ENCODE results near the gene TIGD6.
"Not testable (repeated sequence)": the region's sequence is repeated elsewhere in the genome, so short reads cannot be mapped to it uniquely, and the experiment has no call there.

The TIGD6 gene

GRCh38 chr5:150028047-150028446 is 27.6 kb upstream of the TIGD6 start:
- H3K14ac ChIP-seq (ENCODE audit: low read length); H2AFZ ChIP-seq (ENCODE audit: insufficient read depth, low read length, poor library complexity); H2AK5ac ChIP-seq (ENCODE audit: low read length); H3K4me3 ChIP-seq (ENCODE audit: low read depth, low read length); H3K27me3 ChIP-seq (ENCODE audit: insufficient read depth, low read length); H3K27ac ChIP-seq (ENCODE audit: low read depth, low read length); H3K79me1 ChIP-seq (ENCODE audit: low read length); H4K8ac ChIP-seq (ENCODE audit: low read depth, low read length); H3K4ac ChIP-seq (ENCODE audit: low read depth, low read length); H3K9ac ChIP-seq (ENCODE audit: low read length); H2BK12ac ChIP-seq (ENCODE audit: low read length); H4K91ac ChIP-seq (ENCODE audit: low read depth, low read length); H3K18ac ChIP-seq (ENCODE audit: low read length); H2BK120ac ChIP-seq (ENCODE audit: insufficient read depth, low read length, poor library complexity); H3K4me2 ChIP-seq (ENCODE audit: low read length); H3K4me1 ChIP-seq (ENCODE audit: control insufficient read depth in 1 of 2, insufficient read depth in 2 of 2, low read length in 2 of 2); H3K79me2 ChIP-seq (ENCODE audit: control insufficient read depth, insufficient read depth, low read length, poor library complexity); DNase-seq; H3K23ac ChIP-seq (ENCODE audit: low read length); H2BK5ac ChIP-seq (ENCODE audit: low read depth, low read length, poor library complexity); H3K9me3 ChIP-seq (ENCODE audit: insufficient read depth, low read depth, low read length); H4K12ac ChIP-seq (ENCODE audit: low read depth, low read length): not testable (repeated sequence)
- no CpG with 5 or more reads among the region's 1 CpG for WGBS (ENCODE audit: extremely low coverage, insufficient coverage, insufficient read length)
- H3K36me3 ChIP-seq (ENCODE audit: control insufficient read depth in 1 of 2, insufficient read depth in 2 of 2, low read length in 2 of 2): peaks cover 26 to 40% of the 10 kb centered on the region in 2 experiments

- Histone ChIP-seq H3K4me2 (ENCODE audit: low read length) (no peak overlapping the region), H2BK5ac (ENCODE audit: low read depth, low read length, poor library complexity) (no peak overlapping the region), H3K4me1 (ENCODE audit: control insufficient read depth in 1 of 2, insufficient read depth in 2 of 2, low read length in 2 of 2) (peaks cover 1 to 3% of the 10 kb centered on the region in 2 experiments), H3K4me3 (ENCODE audit: low read depth, low read length) (no peak overlapping the region), H3K9me3 (ENCODE audit: insufficient read depth, low read depth, low read length) (no peaks in the 10 kb centered on the region), H3K23ac (ENCODE audit: low read length) (no peak overlapping the region), H3K27me3 (ENCODE audit: insufficient read depth, low read length) (no peaks in the 10 kb centered on the region), H3K27ac (ENCODE audit: low read depth, low read length) (no peak overlapping the region), H4K8ac (ENCODE audit: low read depth, low read length) (no peak overlapping the region), H3K79me1 (ENCODE audit: low read length) (peaks cover 1% of the 10 kb centered on the region), H4K91ac (ENCODE audit: low read depth, low read length) (no peak overlapping the region), H3K79me2 (ENCODE audit: control insufficient read depth, insufficient read depth, low read length, poor library complexity) (no peaks in the 10 kb centered on the region), H3K36me3 (ENCODE audit: control insufficient read depth in 1 of 2, insufficient read depth in 2 of 2, low read length in 2 of 2) (peaks cover 27 to 33% of the 10 kb centered on the region in 2 experiments), H2AK5ac (ENCODE audit: low read length) (no peak overlapping the region), H4K12ac (ENCODE audit: low read depth, low read length) (no peak overlapping the region), H3K4ac (ENCODE audit: low read depth, low read length) (no peak overlapping the region), H2AFZ (ENCODE audit: insufficient read depth, low read length, poor library complexity) (no peak overlapping the region), H3K14ac (ENCODE audit: low read length) (no peak overlapping the region), H2BK120ac (ENCODE audit: insufficient read depth, low read length, poor library complexity) (no peak overlapping the region), H2BK12ac (ENCODE audit: low read length) (no peak overlapping the region), H3K18ac (ENCODE audit: low read length) (no peak overlapping the region), H3K9ac (ENCODE audit: low read length) (no peak overlapping the region)
- WGBS (ENCODE audit: extremely low coverage, insufficient coverage, insufficient read length): no CpG with 5 or more reads among the region's 4 CpGs
- no peak for DNase-seq
Measured at GRCh38 chr5:150026682-150027172, 26.3 kb upstream of the TIGD6 start.

GRCh38 chr5:150024346-150024984 is 24.0 kb upstream of the TIGD6 start:
- Histone ChIP-seq H3K14ac (ENCODE audit: low read length) (no peak overlapping the region), H3K23ac (ENCODE audit: low read length) (peak overlapping the region; percentile 56), H4K12ac (ENCODE audit: low read depth, low read length) (no peak overlapping the region), H3K27me3 (ENCODE audit: insufficient read depth, low read length) (no peaks in the 10 kb centered on the region), H3K79me2 (ENCODE audit: control insufficient read depth, insufficient read depth, low read length, poor library complexity) (no peaks in the 10 kb centered on the region), H3K79me1 (ENCODE audit: low read length) (peaks cover 2% of the 10 kb centered on the region), H2AFZ (ENCODE audit: insufficient read depth, low read length, poor library complexity) (no peak overlapping the region), H3K9ac (ENCODE audit: low read length) (peak overlapping the region; percentile 71), H2BK12ac (ENCODE audit: low read length) (peak overlapping the region; percentile 22), H3K36me3 (ENCODE audit: control insufficient read depth in 1 of 2, insufficient read depth in 2 of 2, low read length in 2 of 2) (peaks cover 28 to 30% of the 10 kb centered on the region in 2 experiments), H3K9me3 (ENCODE audit: insufficient read depth, low read depth, low read length) (no peaks in the 10 kb centered on the region), H2BK5ac (ENCODE audit: low read depth, low read length, poor library complexity) (no peak overlapping the region), H2BK120ac (ENCODE audit: insufficient read depth, low read length, poor library complexity) (no peak overlapping the region), H2AK5ac (ENCODE audit: low read length) (no peak overlapping the region), H3K18ac (ENCODE audit: low read length) (no peak overlapping the region), H4K91ac (ENCODE audit: low read depth, low read length) (no peak overlapping the region), H3K4me1 (ENCODE audit: control insufficient read depth in 1 of 2, insufficient read depth in 2 of 2, low read length in 2 of 2) (peaks cover 5% of the 10 kb centered on the region in 2 experiments), H3K27ac (ENCODE audit: low read depth, low read length) (no peak overlapping the region), H4K8ac (ENCODE audit: low read depth, low read length) (no peak overlapping the region), H3K4ac (ENCODE audit: low read depth, low read length) (no peak overlapping the region), H3K4me2 (ENCODE audit: low read length) (no peak overlapping the region), H3K4me3 (ENCODE audit: low read depth, low read length) (no peak overlapping the region)
- no peak for DNase-seq
- WGBS (ENCODE audit: extremely low coverage, insufficient coverage, insufficient read length): no CpG with 5 or more reads among the region's 9 CpGs

GRCh38 chr5:150023136-150023535 is 22.7 kb upstream of the TIGD6 start:
- no peak overlapping the region for H3K9ac ChIP-seq (ENCODE audit: low read length)
- no peaks in the 10 kb centered on the region for H3K27me3 ChIP-seq (ENCODE audit: insufficient read depth, low read length)
- H3K4me2 ChIP-seq (ENCODE audit: low read length): no peak overlapping the region
- DNase-seq: no peak
- peaks cover 31 to 32% of the 10 kb centered on the region in 2 experiments for H3K36me3 ChIP-seq (ENCODE audit: control insufficient read depth in 1 of 2, insufficient read depth in 2 of 2, low read length in 2 of 2)
- no peak overlapping the region for H3K27ac ChIP-seq (ENCODE audit: low read depth, low read length)
- no peak overlapping the region for H2AK5ac ChIP-seq (ENCODE audit: low read length)
- no peak overlapping the region for H4K91ac ChIP-seq (ENCODE audit: low read depth, low read length)
- no peak overlapping the region for H4K8ac ChIP-seq (ENCODE audit: low read depth, low read length)
- no peak overlapping the region for H3K4me3 ChIP-seq (ENCODE audit: low read depth, low read length)
- no peak overlapping the region for H3K18ac ChIP-seq (ENCODE audit: low read length)
- no peak overlapping the region for H2BK5ac ChIP-seq (ENCODE audit: low read depth, low read length, poor library complexity)
- H3K23ac ChIP-seq (ENCODE audit: low read length): no peak overlapping the region
- H3K4me1 ChIP-seq (ENCODE audit: control insufficient read depth in 1 of 2, insufficient read depth in 2 of 2, low read length in 2 of 2): peaks cover 5% of the 10 kb centered on the region in 2 experiments
- no peak overlapping the region for H4K12ac ChIP-seq (ENCODE audit: low read depth, low read length)
- H3K79me2 ChIP-seq (ENCODE audit: control insufficient read depth, insufficient read depth, low read length, poor library complexity): no peaks in the 10 kb centered on the region
- H2AFZ ChIP-seq (ENCODE audit: insufficient read depth, low read length, poor library complexity): no peak overlapping the region
- H3K4ac ChIP-seq (ENCODE audit: low read depth, low read length): no peak overlapping the region
- WGBS (ENCODE audit: extremely low coverage, insufficient coverage, insufficient read length): no CpG with 5 or more reads among the region's 1 CpG
- H2BK12ac ChIP-seq (ENCODE audit: low read length): no peak overlapping the region
- no peak overlapping the region for H2BK120ac ChIP-seq (ENCODE audit: insufficient read depth, low read length, poor library complexity)
- no peaks in the 10 kb centered on the region for H3K9me3 ChIP-seq (ENCODE audit: insufficient read depth, low read depth, low read length)
- no peak overlapping the region for H3K14ac ChIP-seq (ENCODE audit: low read length)
- peaks cover 2% of the 10 kb centered on the region for H3K79me1 ChIP-seq (ENCODE audit: low read length)

All from trophoblast cell (in vitro differentiated cells and primary cell).